ENCODE results near the gene ODAPH.
"Not testable (repeated sequence)": the region's sequence is repeated elsewhere in the genome, so short reads cannot be mapped to it uniquely, and the experiment has no call there.

ODAPH gene, protein sequence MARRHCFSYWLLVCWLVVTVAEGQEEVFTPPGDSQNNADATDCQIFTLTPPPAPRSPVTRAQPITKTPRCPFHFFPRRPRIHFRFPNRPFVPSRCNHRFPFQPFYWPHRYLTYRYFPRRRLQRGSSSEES

DNA sequence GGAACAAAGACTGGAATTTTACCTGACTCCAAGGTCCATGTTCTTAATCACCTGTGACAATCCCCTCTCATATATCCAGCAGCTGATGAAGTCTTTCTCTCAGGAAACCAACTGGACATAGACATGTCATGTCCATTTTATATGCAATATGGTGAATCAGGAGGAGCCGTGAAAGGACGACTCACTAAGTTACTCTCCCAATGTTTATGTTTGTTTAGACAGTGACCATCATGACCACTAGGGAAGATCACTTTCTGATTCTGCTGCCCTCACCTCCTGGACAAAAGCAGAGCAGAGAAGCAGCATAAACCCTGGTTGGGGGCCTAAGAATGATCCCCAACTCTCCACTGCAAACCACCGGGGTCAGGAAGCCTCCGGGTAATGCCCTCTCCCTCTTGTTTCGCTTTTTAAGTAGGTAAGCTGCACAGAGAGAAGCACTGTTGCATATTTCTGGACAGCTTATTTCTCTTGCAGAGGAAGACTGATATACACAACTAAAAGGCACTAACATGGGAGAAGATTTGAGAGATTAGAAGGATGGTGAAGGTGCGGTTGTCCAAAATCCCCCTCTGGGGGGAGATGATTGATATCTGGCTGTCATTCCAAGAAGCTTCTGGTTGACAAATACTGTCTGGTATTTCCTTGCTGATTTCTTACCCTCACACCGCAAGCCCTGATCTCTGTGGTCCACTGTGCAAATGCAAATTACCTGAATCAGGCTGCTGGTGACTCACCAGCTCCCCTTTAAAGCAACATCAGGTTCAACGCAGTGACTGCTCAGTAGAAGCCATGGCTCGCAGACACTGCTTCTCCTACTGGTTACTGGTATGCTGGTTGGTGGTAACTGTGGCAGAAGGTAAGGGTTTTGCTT is at the start of gene ODAPH:
Gene ODAPH, plus strand, starts transcription at position 773 of the 871 bp plus-strand sequence. Its CDS starts 17 bp downstream, at position 790.
- peak in 1 of 3 experiments; percentile 2 for DNase-seq (ENCODE audit: low read depth in 3 of 3)

DNA sequence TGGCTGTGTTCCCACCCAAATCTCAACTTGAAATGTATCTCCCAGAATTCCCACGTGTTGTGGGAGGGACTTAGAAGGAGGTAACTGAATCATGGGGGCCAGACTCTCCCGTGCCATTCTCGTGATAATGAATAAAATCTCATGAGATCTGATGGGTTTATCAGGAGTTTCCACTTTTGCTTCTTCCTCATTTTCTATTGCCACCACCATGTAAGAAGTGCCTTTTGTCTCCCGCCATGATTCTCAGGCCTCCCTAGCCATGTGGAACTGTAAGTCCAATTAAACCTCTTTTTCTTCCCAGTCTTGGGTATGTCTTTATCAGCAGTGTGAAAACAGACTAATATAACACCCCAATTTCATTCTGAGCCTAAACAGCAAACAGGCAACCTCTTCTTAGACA is 46.3 kb upstream of the ODAPH start:
- not testable (repeated sequence) for DNase-seq (ENCODE audit: low read depth in 3 of 3)

DNA sequence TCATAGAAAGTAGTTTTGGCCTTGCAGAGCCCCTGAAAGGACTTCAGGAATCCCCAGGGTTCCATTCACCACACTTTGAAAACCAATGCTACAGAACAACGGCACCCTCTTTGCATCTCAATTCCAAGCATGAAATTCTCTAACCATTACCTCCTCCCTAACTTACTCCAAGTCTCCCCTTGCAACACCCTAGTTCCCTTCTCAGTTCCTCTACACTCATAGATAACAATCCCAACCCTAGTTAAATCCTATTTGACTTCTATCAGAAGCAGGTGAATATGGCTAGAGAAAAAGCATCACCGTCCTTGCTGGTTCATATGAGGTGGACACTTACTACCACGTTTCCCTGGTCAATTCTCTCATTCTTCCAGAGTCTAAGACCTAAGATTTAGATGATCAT is 44.0 kb upstream of the ODAPH start:
- no peak for DNase-seq (ENCODE audit: low read depth in 3 of 3)

DNA sequence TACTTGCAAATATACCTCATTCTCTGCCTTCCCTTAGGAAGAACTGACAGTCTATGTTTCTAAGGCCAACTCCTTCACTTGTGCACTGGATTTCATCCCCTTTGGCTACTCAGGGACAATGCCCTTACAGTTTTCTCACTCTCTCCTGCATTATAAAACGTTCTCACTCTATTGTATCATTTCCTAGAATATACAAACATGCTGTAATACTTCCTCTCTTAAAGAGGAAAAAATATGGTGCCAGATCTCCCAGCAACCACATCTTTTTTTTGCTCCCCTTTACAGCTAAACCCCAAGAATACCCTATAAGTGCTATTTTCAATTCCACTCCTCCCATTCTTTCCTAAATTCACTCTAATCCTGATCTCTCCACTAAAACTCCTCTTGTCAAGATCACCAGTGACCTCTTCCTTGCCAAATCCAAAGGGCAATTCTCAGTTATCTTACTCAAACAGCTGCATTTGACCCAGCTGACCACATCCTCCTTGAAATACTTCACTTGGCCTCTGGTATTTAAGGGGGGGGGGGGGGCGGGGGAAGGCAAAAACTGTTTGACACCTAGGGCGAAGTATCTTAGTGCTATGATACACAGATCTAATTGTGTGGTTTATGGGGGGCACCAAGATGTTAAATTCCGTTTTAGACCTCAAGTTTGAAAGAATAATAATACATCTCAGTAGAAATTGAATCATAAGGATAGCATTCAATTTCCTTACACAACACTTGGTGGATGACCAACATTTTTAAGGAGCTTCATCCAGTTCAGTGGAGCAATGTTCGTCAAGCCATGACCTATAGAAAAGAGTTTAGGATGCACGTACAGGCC is 43.3 kb upstream of the ODAPH start:
- no peak for DNase-seq (ENCODE audit: low read depth in 3 of 3)

DNA sequence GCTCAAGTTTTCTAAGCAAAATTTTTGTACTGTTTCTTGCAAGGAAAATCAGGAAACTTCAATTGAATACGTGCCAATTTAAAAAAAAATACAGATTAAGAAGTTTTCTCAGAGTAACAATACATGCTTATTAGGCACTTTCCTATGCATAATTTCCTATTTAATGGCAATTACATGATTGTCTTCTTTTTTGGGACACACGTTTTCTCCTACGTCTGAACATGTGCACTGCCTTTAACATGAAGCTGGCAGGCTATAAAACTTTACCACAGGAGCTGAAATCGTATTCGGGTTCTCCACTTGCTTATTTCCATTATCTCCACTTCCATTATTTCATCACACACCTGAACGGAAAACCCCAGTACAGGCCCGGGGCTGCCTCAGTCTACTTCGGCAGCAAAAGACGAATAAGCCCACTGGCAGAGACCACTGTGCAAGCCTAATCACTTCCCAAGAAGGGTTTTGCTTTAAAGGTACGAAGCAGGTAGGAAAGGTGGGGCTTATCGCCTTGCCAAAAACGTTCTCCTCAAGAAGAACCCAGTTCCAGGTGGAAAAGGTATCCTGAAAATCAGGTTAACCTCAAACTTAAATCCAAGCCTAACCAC is 42.2 kb upstream of the ODAPH start:
- DNase-seq (ENCODE audit: low read depth in 3 of 3), result no peak

DNA sequence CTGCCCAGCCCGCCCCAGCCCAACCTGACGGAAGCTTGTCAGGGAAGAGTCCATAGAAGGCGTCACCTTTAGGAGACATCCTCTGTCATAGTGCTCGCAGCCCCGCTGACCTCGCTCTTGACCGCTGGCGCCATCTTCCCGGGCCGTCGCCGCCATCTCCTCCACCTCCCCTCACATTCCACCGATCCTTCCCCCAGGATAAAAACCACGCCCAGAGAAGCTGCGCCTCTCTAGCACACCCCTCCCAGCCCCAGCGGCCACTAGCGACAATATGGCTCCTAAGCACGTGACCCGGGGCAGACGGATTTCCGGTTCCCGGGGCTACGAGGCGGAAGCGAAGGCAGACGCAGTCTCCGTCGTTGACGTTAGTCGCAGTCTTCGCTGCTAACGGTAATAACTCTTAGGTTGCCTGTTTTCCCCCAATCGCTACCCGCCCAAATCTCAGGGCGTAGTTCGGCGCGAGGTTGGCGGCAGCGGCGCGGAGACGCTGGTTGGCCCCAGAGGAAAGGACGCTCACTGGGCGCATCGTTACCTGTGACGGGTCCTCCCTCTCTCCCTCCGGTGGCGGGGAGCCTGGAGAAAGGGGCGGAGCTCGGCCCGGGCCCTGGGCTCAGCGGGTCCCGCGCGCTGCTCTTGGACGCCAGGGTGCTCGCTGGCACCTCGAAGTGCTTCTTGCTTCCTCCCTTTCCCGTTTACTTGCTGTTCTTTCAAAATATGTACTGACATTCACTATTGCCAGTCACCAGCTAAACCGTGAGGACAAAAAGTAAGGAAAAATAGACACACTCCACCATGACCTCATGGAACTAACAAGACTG is 41.5 kb upstream of the ODAPH start, which contains the start of the genes RCHY1 and THAP6:
Gene RCHY1, minus strand, starts transcription at position 273 of the 818 bp plus-strand sequence. Its CDS starts 117 bp downstream, at position 156.
Gene THAP6, plus strand, starts transcription at position 343 of the 818 bp plus-strand sequence. CDS start 980 bp downstream, outside the sequence.
- DNase-seq (ENCODE audit: low read depth in 3 of 3), result peak; percentile 71 to 80 (median 79)

DNA sequence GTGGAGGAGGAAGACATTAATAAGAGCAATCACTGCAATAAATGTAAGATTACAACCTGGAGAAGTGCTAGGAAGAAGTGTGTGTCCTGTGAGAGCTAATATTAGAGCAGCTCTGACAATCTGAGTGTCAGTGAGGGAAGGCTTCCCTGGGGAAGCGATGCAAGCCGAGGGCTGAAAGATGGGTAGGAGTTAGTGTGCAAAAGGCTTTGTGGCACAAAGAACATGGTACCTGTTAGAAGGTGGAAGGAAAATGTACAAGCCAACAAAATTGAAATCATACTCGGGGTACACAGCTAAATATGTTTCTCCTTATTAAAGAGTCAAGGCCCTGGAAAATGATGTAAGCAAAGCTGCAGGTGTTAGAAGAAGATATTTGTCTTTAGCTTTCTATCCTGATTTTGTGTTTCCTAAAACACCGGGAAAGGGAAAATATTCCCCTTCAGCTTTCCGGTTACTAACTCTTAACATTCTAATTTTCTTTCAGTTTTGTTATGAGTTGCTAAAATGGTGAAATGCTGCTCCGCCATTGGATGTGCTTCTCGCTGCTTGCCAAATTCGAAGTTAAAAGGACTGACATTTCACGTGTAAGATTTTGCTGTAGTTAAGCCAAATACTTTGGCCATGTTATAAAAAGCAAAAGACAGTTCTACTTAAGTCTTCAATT is 40.8 kb upstream of the ODAPH start:
- DNase-seq (ENCODE audit: low read depth in 3 of 3), result no peak

DNA sequence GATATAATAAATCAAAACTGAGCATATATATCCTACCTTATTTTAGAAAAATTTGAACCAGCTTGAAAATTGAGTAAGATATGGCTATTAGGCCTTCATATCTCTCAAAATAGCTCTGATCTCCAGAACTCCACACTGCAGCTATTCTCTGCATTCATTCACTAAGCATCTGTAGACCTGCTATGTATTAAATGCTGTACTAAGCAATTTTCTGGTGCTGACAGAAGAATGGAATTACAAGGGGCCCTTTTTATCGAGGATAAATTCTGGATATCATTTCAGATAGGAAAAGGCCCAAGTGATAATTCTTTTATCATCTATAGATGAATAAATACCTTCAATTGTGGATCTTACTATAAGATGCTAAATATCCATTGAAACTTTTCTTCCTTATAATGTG is 39.7 kb upstream of the ODAPH start:
- no peak for DNase-seq (ENCODE audit: low read depth in 3 of 3)

DNA sequence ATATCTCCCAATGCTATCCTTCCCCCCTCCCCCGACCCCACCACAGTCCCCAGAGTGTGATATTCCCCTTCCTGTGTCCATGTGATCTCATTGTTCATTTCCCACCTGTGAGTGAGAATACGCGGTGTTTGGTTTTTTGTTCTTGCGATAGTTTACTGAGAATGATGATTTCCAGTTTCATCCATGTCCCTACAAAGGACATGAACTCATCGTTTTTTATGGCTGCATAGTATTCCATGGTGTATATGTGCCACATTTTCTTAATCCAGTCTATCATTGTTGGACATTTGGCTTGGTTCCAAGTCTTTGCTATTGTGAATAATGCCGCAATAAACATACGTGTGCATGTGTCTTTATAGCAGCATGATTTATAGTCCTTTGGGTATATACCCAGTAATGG is 36.4 kb upstream of the ODAPH start:
- not testable (repeated sequence) for DNase-seq (ENCODE audit: low read depth in 3 of 3)

DNA sequence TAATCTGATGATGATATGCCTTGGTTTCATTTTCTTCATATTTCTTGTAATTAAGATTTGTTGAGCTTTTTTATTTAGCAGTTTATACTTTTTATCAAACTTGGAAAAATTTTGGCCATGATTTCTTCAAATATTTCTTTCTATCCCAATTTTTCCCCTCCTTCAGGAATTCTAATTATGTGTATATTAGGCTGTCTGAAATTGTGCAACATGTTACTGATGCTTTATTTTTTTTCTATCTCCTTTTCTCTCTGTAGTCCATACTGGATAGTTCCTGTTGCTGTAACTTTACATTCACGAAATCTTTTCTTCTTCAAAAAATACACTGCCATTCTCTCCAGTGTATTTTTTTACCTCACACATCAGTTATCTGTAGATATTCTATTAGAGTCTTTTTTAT is 30.8 kb upstream of the ODAPH start:
- no peak for DNase-seq (ENCODE audit: low read depth in 3 of 3)

DNA sequence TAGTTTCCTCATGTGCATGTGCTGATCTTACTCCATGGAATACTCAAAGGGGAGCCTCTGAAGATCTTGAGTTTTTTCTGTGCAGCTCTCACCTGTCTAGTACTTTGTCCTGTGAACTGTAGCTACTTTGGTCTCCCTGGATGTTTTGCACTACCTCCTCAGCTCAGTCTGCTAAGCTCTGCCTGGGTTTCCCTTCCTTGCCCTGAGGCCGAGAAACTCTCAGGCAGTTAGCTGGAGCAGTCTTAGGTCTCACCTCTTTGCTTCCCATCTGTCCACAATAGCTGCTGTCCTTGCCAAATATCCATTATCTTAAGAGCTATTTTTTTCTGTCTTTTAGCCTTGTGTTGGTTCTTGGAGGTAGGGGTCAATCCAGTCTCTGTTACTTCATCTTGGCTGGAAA is 30.0 kb upstream of the ODAPH start:
- DNase-seq (ENCODE audit: low read depth in 3 of 3), result no peak

DNA sequence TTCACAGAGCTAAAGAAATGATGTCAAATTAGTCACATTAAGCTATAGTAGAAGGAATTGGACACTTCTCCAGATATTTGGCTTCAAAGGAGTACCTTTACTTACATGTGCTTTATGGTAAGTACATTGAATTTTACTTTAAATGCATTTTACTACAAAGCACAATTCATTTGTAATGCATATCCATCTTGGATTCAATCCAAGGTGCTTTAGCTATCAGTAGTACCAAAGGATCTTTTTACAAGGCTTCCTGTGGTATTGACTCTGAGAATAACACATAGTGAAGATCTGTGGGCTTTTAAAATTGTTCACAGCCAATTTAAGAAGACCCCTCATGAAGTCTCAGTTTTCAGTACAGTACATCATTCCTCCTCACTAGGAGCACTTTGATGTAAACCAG is 28.4 kb upstream of the ODAPH start:
- DNase-seq (ENCODE audit: low read depth in 3 of 3), result no peak

DNA sequence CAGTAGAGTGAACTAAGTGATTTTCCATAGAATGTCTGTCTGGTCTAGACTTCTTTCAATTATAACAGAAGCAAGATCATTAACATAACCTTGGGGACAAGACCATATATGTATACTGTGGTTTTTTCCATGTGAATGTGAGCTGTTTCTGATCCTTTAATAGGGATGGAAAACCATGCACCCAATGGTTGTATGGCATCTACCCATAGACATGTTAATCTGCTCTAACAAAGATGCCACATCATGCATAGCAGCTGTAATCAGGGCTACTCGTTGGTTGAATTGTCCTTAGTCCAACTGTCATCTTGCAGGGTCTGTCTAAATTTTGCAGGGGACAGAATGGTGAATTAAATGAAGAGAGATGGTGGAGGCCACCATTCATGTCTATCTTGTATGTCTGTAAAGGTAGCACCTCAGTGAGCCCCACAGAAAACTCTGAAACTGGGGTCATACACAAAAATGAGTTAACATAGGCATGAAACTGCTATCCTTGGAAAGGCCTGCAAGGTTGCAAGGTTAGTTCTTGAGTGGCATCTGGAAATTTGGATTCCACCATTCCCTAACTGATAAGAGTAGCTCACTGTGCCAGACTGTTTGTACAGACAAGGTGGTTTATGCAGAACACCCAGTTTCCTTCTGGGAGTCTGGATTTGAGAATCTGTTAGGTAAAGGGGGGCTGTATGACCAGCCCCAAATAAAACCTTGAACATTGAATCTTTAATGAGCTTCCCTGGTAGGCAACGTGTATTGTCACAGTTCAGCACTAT is 25.1 kb upstream of the ODAPH start:
- no peak for DNase-seq (ENCODE audit: low read depth in 3 of 3)

DNA sequence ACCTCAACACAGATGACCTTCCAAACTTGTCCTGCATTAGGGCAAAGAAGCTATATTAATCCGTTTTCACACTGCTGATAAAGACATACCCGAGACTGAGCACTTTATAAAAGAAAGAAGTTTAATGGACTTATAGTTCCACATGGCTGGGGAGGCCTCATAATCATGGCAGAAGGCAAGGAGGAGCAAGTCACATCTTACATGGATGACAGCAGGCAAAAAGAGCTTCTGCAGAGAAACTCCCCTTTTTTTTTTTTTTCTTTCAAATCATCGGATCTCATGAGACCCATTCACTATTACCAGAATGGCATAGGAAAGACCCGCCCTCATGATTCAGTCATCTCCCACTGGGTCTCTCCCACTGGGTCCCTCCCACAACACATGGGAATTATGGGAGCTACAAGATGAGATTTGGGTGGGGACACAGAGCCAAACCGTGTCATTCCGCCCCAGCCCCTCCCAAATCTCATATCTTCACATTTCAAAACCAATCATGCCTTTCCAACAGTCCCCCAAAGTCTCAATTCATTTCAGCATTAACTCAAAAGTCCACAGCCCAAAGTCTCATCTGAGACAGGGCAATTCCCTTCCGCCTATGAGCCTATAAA is 24.2 kb upstream of the ODAPH start:
- not testable (repeated sequence) for DNase-seq (ENCODE audit: low read depth in 3 of 3)

DNA sequence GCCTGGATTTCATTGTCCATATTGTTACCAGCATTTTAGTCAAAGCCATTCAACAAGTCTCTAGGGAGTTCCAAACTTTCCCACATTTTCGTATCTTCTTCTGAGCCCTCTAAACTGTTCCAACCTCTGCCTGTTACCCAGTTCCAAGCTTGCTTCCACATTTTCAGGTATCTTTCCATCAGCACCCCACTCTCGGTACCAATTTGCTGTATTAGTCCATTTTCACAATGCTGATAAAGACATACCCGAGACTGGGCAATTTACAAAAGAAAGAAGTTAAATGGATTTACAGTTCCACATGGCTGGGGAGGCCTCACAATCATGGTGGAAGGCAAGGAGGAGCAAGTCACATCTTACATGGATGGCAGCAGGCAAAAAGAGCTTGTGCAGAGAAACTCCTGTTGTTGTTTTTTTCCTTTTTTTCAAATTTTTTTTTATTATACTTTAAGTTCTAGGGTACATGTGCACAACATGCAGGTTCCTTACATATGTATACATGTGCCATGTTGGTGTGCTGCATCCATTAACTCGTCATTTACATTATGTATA is 22.5 kb upstream of the ODAPH start:
- not testable (repeated sequence) for DNase-seq (ENCODE audit: low read depth in 3 of 3)

DNA sequence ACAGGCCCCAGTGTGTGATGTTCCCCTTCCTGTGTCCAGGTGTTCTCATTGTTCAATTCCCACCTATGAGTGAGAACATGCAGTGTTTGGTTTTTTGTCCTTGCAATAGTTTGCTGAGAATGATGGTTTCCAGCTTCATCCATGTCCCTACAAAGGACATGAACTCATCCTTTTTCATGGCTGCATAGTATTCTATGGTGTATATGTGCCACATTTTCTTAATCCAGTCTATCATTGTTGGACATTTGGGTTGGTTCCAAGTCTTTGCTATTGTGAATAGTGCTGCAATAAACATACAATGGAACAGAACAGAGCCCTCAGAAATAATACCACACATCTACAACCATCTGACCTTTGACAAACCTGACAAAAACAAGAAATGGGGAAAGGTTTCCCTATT is 21.9 kb upstream of the ODAPH start:
- not testable (repeated sequence) for DNase-seq (ENCODE audit: low read depth in 3 of 3)

DNA sequence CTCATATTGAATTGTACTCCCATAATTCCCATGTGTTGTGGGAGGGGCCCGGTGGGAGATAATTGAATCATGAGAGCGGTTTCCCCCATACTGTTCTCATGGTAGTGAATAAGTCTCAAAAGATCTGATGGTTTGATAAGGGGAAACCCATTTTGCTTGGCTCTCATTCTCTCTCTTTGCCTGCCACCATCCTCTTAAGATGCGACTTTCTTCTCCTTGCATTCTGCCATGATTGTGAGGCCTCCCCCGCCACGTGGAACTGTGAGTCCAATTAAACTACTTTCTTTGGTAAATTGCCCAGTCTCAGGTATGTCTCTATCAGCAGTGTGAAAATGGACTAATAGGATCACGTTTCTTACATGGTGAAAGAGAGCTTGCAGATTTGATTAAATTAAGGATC is 18.6 kb upstream of the ODAPH start:
- DNase-seq (ENCODE audit: low read depth in 3 of 3), result not testable (repeated sequence)

DNA sequence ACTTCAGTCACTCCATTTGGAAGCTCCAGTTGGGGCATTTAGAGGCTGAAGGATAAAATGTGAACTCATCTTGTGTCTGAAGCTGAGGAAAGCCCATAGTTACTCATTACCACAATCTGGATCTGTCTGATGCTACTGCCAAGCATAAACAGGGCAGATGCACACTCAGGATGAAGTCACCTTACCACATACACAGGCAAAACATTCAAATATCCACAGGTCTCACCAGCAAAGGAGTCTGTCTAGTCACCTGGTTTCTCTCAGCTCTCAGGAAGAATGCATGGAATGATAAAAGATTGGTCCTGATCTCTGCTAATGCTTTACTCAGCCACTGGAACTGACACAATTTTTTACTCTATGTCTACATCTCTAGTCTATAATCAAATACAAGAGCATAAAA is 13.0 kb upstream of the ODAPH start:
- no peak for DNase-seq (ENCODE audit: low read depth in 3 of 3)

DNA sequence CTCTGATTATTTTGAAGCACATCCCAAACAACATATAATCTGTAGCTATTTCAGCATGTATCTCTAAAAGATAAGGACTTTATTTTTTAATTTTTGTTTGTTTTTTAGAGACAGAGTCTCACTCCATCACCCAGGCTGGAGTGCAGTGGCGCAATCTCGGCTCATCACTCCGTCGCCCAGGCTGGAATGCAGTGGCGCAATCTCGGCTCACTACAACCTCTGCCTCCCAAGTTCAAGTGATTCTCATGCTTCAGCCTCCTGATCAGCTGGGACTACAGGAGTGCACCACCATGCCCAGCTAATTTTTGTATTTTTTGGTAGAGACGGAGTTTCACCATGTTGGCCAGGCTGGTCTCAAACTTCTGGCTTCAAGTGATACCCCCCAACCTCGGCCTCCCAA is 11.6 kb upstream of the ODAPH start:
- DNase-seq (ENCODE audit: low read depth in 3 of 3), result not testable (repeated sequence)
